HepG2 (cell line): ENCODE results near the gene RNF14. TPM values are rescaled to one million over a fixed set of nuclear protein-coding genes. Genes with fewer than 3 reads are reported as not detected.

Experiments used
- ELF1 ChIP-seq: sonication (generic); formaldehyde crosslinking; IDR thresholded peaks from 2 replicates; pipeline ENCODE4 v1.4.0; 2020; ENCODE audit warnings: missing genetic modification reagents
- NFKB2 ChIP-seq: sonication (generic); formaldehyde crosslinking; IDR thresholded peaks from 2 replicates; pipeline ENCODE4 v1.4.0; 2020; ENCODE audit warnings: missing genetic modification reagents, borderline replicate concordance
- NKX3-1 ChIP-seq: sonication (generic); formaldehyde crosslinking; IDR thresholded peaks from 2 replicates; pipeline ENCODE4 v1.5.0; 2020; ENCODE audit warnings: missing genetic modification reagents
- NR1H2 ChIP-seq: sonication (generic); formaldehyde crosslinking; IDR thresholded peaks from 2 replicates; pipeline ENCODE4 v1.8.1; 2022; ENCODE audit warnings: low read depth, missing genetic modification reagents, borderline replicate concordance
- SMARCC2 ChIP-seq: fragments of 450-650 bp; IDR thresholded peaks from 2 replicates; pipeline ENCODE4 v1.6.1; 2017; ENCODE audit warnings: antibody characterized with exemption, mild to moderate bottlenecking
- SPEN ChIP-seq: sonication (generic); formaldehyde crosslinking; IDR thresholded peaks from 2 replicates; pipeline ENCODE4 v1.5.1; 2020; ENCODE audit warnings: low read depth, mild to moderate bottlenecking, missing genetic modification reagents
- ZNF24 ChIP-seq: fragments of 450-650 bp; IDR thresholded peaks from 2 replicates; pipeline ENCODE4 v1.6.1; 2017; ENCODE audit warnings: antibody characterized with exemption, mild to moderate bottlenecking
- polyA plus RNA-seq, 8 experiments: library from polyadenylated mRNA; depleted of rRNA in 3 of 8; stranded (reverse) in 7 of 8; unstranded in 1 of 8; fragments of >200 nt; fragmentation: Illumina TruSeq in 4 of 8; extraction: Trizol in 4 of 8; gene quantifications; 2 replicates each; pipeline versions ENCODE4 v1.2.1 to v1.2.3, GENCODE V29; 2011 to 2016; ENCODE audit warnings: low read depth in 4 of 8, missing spikeins in 1 of 8, mixed read lengths in 1 of 8; ENCODE audit not compliant: insufficient read depth in 1 of 8
- total RNA-seq, 5 experiments: library from RNA; depleted of rRNA; stranded (reverse); fragments of >200 nt; fragmentation: Illumina TruSeq; extraction: Trizol; gene quantifications; 2 replicates each; pipeline ENCODE4 v1.2.3, GENCODE V29; 2016; ENCODE audit warnings: low read depth in 1 of 5
- TF ChIP-seq, protein P1 (sequence below): sonication (generic); formaldehyde crosslinking; IDR thresholded peaks from 2 replicates; pipeline ENCODE4 v1.4.0; 2020; ENCODE audit warnings: missing genetic modification reagents, borderline replicate concordance
- TF ChIP-seq, protein P2 (sequence below): IDR thresholded peaks from 2 replicates; pipeline ENCODE4 v1.6.1; 2016; ENCODE audit warnings: control low read depth
- TF ChIP-seq, protein P3 (sequence below): sonication (generic); formaldehyde crosslinking; IDR thresholded peaks from 2 replicates; pipeline ENCODE4 v1.5.0; 2020; ENCODE audit warnings: mild to moderate bottlenecking, missing genetic modification reagents, moderate library complexity
- TF ChIP-seq, protein P4 (sequence below): sonication (generic); formaldehyde crosslinking; IDR thresholded peaks from 2 replicates; pipeline ENCODE4 v1.4.0; 2020; ENCODE audit warnings: mild to moderate bottlenecking, missing genetic modification reagents, borderline replicate concordance
- TF ChIP-seq, protein P5 (sequence below): sonication (generic); formaldehyde crosslinking; IDR thresholded peaks from 2 replicates; pipeline ENCODE4 v1.4.0; 2020; ENCODE audit warnings: mild to moderate bottlenecking, missing genetic modification reagents, borderline replicate concordance

Gene RNF14
- total and polyA plus RNA-seq, 2 of the 13 experiments (the other 11 are each of a cell fraction or from before 2014, with no cell fraction given) = 11.3 to 28.1 TPM

DNA sequence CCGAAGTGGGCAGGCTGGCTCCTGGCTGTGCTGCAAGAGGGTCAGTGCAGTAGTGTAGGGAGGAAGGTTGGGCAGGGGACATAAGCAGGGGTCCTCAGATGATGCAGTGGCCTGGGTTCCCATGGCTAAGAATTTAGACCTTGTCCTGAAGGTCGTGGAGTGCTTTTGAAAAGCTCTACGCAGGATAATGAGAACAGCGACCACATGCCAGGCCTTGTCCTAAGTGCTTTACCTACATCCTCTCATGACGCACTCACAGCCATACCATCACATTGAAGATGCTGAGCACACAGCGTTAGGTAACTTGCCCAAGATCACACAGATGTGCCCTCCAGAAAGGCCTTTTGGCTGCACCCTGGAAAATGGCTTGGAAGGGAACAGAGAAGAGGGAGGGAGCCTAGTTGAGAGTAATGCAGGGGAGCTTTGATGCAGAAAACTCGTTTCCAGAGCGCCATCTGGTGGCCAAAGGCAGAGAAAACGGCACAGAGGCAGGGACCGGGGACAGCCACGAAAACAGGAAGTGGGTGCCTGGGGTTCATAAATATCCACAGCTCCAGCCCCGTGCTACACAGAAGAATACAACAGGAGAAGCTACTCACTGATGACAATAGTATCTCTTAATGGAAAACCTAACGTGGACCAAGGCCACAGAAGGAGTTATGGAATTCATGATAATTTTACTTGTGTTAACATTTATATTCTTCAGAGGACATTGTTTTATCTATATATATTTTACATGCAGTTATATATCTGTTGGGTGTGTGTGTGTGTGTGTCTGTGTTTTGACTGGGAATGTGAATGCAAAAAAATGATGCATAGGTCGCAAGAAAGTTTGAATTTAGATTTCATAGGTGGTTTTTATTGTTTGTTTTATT lies 8.2 kb upstream of the RNF14 start (continued):
- TF ChIP-seq, protein P1, sequence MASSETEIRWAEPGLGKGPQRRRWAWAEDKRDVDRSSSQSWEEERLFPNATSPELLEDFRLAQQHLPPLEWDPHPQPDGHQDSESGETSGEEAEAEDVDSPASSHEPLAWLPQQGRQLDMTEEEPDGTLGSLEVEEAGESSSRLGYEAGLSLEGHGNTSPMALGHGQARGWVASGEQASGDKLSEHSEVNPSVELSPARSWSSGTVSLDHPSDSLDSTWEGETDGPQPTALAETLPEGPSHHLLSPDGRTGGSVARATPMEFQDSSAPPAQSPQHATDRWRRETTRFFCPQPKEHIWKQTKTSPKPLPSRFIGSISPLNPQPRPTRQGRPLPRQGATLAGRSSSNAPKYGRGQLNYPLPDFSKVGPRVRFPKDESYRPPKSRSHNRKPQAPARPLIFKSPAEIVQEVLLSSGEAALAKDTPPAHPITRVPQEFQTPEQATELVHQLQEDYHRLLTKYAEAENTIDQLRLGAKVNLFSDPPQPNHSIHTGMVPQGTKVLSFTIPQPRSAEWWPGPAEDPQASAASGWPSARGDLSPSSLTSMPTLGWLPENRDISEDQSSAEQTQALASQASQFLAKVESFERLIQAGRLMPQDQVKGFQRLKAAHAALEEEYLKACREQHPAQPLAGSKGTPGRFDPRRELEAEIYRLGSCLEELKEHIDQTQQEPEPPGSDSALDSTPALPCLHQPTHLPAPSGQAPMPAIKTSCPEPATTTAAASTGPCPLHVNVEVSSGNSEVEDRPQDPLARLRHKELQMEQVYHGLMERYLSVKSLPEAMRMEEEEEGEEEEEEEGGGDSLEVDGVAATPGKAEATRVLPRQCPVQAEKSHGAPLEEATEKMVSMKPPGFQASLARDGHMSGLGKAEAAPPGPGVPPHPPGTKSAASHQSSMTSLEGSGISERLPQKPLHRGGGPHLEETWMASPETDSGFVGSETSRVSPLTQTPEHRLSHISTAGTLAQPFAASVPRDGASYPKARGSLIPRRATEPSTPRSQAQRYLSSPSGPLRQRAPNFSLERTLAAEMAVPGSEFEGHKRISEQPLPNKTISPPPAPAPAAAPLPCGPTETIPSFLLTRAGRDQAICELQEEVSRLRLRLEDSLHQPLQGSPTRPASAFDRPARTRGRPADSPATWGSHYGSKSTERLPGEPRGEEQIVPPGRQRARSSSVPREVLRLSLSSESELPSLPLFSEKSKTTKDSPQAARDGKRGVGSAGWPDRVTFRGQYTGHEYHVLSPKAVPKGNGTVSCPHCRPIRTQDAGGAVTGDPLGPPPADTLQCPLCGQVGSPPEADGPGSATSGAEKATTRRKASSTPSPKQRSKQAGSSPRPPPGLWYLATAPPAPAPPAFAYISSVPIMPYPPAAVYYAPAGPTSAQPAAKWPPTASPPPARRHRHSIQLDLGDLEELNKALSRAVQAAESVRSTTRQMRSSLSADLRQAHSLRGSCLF (CRISPR knock-in tag) = no peak
- TF ChIP-seq, protein P2, sequence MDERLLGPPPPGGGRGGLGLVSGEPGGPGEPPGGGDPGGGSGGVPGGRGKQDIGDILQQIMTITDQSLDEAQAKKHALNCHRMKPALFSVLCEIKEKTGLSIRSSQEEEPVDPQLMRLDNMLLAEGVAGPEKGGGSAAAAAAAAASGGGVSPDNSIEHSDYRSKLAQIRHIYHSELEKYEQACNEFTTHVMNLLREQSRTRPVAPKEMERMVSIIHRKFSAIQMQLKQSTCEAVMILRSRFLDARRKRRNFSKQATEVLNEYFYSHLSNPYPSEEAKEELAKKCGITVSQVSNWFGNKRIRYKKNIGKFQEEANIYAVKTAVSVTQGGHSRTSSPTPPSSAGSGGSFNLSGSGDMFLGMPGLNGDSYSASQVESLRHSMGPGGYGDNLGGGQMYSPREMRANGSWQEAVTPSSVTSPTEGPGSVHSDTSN = no peak
- TF ChIP-seq ZNF24 (no peak), NKX3-1 (no peak), ELF1 (CRISPR knock-in tag) (peak; percentile 88), NFKB2 (CRISPR knock-in tag) (no peak), SPEN (peak; percentile 43; the same call in 1 of the 2 replicates), NR1H2 (CRISPR knock-in tag) (no peak), SMARCC2 (no peak)
- TF ChIP-seq, protein P3, sequence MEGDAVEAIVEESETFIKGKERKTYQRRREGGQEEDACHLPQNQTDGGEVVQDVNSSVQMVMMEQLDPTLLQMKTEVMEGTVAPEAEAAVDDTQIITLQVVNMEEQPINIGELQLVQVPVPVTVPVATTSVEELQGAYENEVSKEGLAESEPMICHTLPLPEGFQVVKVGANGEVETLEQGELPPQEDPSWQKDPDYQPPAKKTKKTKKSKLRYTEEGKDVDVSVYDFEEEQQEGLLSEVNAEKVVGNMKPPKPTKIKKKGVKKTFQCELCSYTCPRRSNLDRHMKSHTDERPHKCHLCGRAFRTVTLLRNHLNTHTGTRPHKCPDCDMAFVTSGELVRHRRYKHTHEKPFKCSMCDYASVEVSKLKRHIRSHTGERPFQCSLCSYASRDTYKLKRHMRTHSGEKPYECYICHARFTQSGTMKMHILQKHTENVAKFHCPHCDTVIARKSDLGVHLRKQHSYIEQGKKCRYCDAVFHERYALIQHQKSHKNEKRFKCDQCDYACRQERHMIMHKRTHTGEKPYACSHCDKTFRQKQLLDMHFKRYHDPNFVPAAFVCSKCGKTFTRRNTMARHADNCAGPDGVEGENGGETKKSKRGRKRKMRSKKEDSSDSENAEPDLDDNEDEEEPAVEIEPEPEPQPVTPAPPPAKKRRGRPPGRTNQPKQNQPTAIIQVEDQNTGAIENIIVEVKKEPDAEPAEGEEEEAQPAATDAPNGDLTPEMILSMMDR = peak; percentile 94
- TF ChIP-seq, protein P4, sequence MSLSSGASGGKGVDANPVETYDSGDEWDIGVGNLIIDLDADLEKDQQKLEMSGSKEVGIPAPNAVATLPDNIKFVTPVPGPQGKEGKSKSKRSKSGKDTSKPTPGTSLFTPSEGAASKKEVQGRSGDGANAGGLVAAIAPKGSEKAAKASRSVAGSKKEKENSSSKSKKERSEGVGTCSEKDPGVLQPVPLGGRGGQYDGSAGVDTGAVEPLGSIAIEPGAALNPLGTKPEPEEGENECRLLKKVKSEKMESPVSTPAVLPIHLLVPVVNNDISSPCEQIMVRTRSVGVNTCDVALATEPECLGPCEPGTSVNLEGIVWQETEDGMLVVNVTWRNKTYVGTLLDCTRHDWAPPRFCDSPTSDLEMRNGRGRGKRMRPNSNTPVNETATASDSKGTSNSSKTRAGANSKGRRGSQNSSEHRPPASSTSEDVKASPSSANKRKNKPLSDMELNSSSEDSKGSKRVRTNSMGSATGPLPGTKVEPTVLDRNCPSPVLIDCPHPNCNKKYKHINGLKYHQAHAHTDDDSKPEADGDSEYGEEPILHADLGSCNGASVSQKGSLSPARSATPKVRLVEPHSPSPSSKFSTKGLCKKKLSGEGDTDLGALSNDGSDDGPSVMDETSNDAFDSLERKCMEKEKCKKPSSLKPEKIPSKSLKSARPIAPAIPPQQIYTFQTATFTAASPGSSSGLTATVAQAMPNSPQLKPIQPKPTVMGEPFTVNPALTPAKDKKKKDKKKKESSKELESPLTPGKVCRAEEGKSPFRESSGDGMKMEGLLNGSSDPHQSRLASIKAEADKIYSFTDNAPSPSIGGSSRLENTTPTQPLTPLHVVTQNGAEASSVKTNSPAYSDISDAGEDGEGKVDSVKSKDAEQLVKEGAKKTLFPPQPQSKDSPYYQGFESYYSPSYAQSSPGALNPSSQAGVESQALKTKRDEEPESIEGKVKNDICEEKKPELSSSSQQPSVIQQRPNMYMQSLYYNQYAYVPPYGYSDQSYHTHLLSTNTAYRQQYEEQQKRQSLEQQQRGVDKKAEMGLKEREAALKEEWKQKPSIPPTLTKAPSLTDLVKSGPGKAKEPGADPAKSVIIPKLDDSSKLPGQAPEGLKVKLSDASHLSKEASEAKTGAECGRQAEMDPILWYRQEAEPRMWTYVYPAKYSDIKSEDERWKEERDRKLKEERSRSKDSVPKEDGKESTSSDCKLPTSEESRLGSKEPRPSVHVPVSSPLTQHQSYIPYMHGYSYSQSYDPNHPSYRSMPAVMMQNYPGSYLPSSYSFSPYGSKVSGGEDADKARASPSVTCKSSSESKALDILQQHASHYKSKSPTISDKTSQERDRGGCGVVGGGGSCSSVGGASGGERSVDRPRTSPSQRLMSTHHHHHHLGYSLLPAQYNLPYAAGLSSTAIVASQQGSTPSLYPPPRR (CRISPR knock-in tag) = no peak
- TF ChIP-seq, protein P5, sequence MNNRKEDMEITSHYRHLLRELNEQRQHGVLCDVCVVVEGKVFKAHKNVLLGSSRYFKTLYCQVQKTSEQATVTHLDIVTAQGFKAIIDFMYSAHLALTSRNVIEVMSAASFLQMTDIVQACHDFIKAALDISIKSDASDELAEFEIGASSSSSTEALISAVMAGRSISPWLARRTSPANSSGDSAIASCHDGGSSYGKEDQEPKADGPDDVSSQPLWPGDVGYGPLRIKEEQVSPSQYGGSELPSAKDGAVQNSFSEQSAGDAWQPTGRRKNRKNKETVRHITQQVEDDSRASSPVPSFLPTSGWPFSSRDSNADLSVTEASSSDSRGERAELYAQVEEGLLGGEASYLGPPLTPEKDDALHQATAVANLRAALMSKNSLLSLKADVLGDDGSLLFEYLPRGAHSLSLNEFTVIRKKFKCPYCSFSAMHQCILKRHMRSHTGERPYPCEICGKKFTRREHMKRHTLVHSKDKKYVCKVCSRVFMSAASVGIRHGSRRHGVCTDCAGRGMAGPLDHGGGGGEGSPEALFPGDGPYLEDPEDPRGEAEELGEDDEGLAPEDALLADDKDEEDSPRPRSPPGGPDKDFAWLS (CRISPR knock-in tag) = no peak
